B cell (primary cell): ENCODE measurements around the gene TNNT3. TPM values are rescaled to one million over a fixed set of nuclear protein-coding genes. Genes with fewer than 3 reads are reported as not detected.

ENCODE experiments used
- ATAC-seq: fragments of 200-7000 bp; cut with Tn5 transposase; one replicate; pipeline ENCODE4 v1.10.0; 2021; ENCODE audit warnings: low read depth, mild to moderate bottlenecking, moderate number of reproducible peaks, moderate library complexity
- CTCF ChIA-PET: fragments of 350-600 bp; sonication (Branson Sonifier 250); formaldehyde crosslinking; loops from one replicate; lab custom pipeline; 2021; ENCODE audit warnings: antibody characterized with exemption, inconsistent platforms; lab: Charles Lee
- POLR2A ChIA-PET: fragments of 350-600 bp; sonication (Branson Sonifier 250); formaldehyde crosslinking; loops from one replicate; lab custom pipeline; 2021; ENCODE audit warnings: antibody characterized with exemption; lab: Charles Lee
- DNase-seq: peaks from one replicate; pipeline ENCODE4 v3.0.0; 2013
- H2AFZ ChIP-seq: 2 replicates; pipeline ENCODE4 v1.6.1; 2012; ENCODE audit warnings: mild to moderate bottlenecking, low read depth, low read length; ENCODE audit not compliant: insufficient read depth, poor library complexity, severe bottlenecking
- H3K27ac ChIP-seq, 2 donors: 1 replicate in 1 of 2; 2 replicates in 1 of 2; pipeline ENCODE4 v1.5.1; 2012 to 2013; ENCODE audit warnings: low read length in 2 of 2, mild to moderate bottlenecking in 2 of 2, moderate library complexity in 1 of 2
- H3K27me3 ChIP-seq, 4 experiments: fragments of 200-600 bp in 1 of 4; sonication (generic) in 1 of 4; replicated peaks in 1 of 4; 1 replicate in 2 of 4; 2 replicates in 2 of 4; pipeline versions ENCODE4 v1.6.1 to v1.7.0; 2013 to 2016; ENCODE audit warnings: low read length in 3 of 4, mild to moderate bottlenecking in 2 of 4, mixed read lengths in 1 of 4, moderate library complexity in 1 of 4; ENCODE audit not compliant: insufficient read depth in 4 of 4, control insufficient read depth in 3 of 4; ENCODE audit errors: control extremely low read depth in 1 of 4
- H3K36me3 ChIP-seq, 2 experiments: replicated peaks in 1 of 2; 1 replicate in 1 of 2; 2 replicates in 1 of 2; pipeline versions ENCODE4 v1.6.1 to v1.7.1; 2013; ENCODE audit warnings: low read length in 1 of 2; ENCODE audit not compliant: insufficient read depth in 2 of 2, control insufficient read depth in 1 of 2; ENCODE audit errors: control extremely low read depth in 1 of 2, extremely low read depth in 1 of 2
- H3K4me1 ChIP-seq, 2 donors: fragments of 200-600 bp in 1 of 2; sonication (generic) in 1 of 2; 1 replicate in 1 of 2; 2 replicates in 1 of 2; pipeline versions ENCODE4 v1.5.1 to v1.6.1; 2013 to 2017; ENCODE audit warnings: low read length in 2 of 2; ENCODE audit not compliant: control insufficient read depth in 2 of 2, insufficient read depth in 2 of 2
- H3K4me2 ChIP-seq: replicated peaks from 2 replicates; pipeline ENCODE3; 2012; ENCODE audit warnings: mild to moderate bottlenecking, low read depth, low read length; ENCODE audit not compliant: poor library complexity, severe bottlenecking
- H3K4me3 ChIP-seq, 5 experiments: fragments of 200-600 bp in 1 of 5; sonication (generic) in 1 of 5; 1 replicate in 3 of 5; 2 replicates in 2 of 5; pipeline versions ENCODE4 v1.5.1 to v1.7.0; 2011 to 2016; ENCODE audit warnings: low read length in 4 of 5, mild to moderate bottlenecking in 4 of 5, low read depth in 2 of 5, control low read depth in 1 of 5, moderate library complexity in 1 of 5; ENCODE audit not compliant: insufficient read depth in 1 of 5; ENCODE audit errors: control extremely low read depth in 1 of 5, extremely low read depth in 1 of 5
- H3K79me2 ChIP-seq: fragments of 200-600 bp; sonication (generic); one replicate; pipeline ENCODE4 v1.6.0; 2016; ENCODE audit warnings: low read length; ENCODE audit not compliant: control insufficient read depth, insufficient read depth
- H3K9ac ChIP-seq: fragments of 200-600 bp; sonication (generic); 2 replicates; pipeline ENCODE4 v1.6.1; 2017; ENCODE audit warnings: mild to moderate bottlenecking, low read length, moderate library complexity
- H3K9me3 ChIP-seq, 3 donors: one replicate each; pipeline versions ENCODE4 v1.6.1 to v1.7.1; 2013; ENCODE audit warnings: low read length in 2 of 3; ENCODE audit not compliant: control insufficient read depth in 2 of 3, insufficient read depth in 1 of 3; ENCODE audit errors: control extremely low read depth in 1 of 3
- H4K20me1 ChIP-seq: 2 replicates; pipeline ENCODE4 v1.6.0; 2012; ENCODE audit warnings: mild to moderate bottlenecking, low read length; ENCODE audit not compliant: insufficient read depth, control insufficient read depth, poor library complexity, severe bottlenecking
- H3K27ac Mint-ChIP-seq: one replicate; pipeline ENCODE4 v1.8.0; 2021; ENCODE audit warnings: mixed read lengths
- H3K27me3 Mint-ChIP-seq: one replicate; pipeline ENCODE4 v1.8.0; 2021; ENCODE audit warnings: mixed read lengths
- H3K4me1 Mint-ChIP-seq: one replicate; pipeline ENCODE4 v1.8.0; 2021; ENCODE audit warnings: mixed read lengths
- H3K4me3 Mint-ChIP-seq: one replicate; pipeline ENCODE4 v1.8.0; 2021; ENCODE audit warnings: mixed read lengths
- H3K9me3 Mint-ChIP-seq: one replicate; pipeline ENCODE4 v1.8.0; 2022; ENCODE audit warnings: mixed read lengths; ENCODE audit not compliant: insufficient read depth
- EZH2 ChIP-seq: IDR thresholded peaks from 2 replicates; pipeline ENCODE4 v1.6.1; 2012; ENCODE audit warnings: borderline replicate concordance, low read depth, mild to moderate bottlenecking, moderate library complexity, low read length; ENCODE audit not compliant: insufficient read depth, poor library complexity, severe bottlenecking
- whole genome bisulfite sequencing: methylation state at CpG from one replicate; pipeline ENCODE4 v1.1.5; 2013; ENCODE audit warnings: missing lambda C conversion rate; ENCODE audit not compliant: insufficient coverage; 5-methylcytosine and 5-hydroxymethylcytosine counted together
- intact Hi-C: fragments of 100-400 bp; cut with micrococcal nuclease; formaldehyde crosslinking; loops from one replicate; pipeline ENCODE4 v1.10.0; 2022
- polyA plus RNA-seq: library from polyadenylated mRNA; depleted of rRNA; stranded (reverse); fragments of >200 nt; gene quantifications from 2 replicates; pipeline ENCODE4 v1.2.3, GENCODE V29; 2012
- total RNA-seq, 2 donors: library from RNA; stranded (reverse); fragments of 120-200 nt in 1 of 2; gene quantifications; 1 replicate in 1 of 2; 2 replicates in 1 of 2; pipeline versions ENCODE4 v1.2.3 to v1.2.4, GENCODE V29; 2013 to 2022
- TF ChIP-seq, protein P1 (sequence below): fragments of 200-600 bp; IDR thresholded peaks from one replicate; pipeline ENCODE4 v1.8.0; 2022; ENCODE audit warnings: antibody characterized with exemption, mild to moderate bottlenecking

TNNT3 gene
- total and polyA plus RNA-seq, 2 donors (not counting 1 experiment from before 2014, with no cell fraction given): 2.5 to 10.0 TPM

DNA sequence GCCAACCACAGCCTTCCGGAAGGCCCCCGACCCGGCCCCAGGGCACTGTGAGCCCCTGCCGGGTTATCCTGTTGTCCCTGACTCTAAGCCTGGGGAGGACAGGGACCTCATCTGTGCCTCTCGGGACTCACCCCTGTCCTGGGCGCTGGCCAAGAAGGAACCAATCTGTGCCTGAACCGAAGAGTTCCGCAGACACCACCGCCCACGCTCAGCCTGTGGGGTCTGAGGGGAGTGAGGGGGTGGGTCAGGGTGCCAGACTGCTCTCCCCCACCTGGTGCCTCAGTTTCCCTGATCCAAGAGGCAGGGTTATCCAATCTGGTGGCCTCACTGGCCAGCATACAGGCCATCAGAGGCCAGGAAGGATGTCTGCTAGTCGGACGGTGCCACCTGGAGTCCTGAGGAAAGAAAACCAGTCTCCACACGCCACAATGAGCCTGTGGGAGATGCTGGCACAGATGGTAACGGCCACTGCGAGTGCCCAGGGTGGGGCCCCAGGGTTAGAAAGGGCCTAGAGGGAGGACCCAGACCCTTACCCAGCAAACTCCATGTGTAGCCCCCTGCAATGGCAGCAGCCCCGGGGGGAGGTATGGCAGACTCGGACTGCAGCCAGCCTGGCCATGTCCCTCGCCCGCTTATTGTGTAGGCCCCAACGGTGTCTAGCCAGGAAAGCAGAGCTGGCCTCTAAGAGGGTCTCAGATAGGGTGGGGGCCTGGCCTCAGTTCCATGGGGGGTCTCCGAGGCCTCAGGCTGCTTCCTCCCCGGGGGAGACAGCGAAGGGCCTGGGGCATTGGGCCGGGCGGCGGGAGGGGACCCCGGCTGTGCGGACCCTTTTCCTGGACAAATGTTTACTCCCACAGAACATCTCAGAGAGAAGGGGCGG is 827 bp upstream of the TNNT3 start:
- Mint-ChIP-seq H3K9me3 (no peaks in the 10 kb centered on the region), H3K4me1 (peaks cover 19% of the 10 kb centered on the region), H3K4me3 (no peak overlapping the region), H3K27ac (peak overlapping the region; percentile 68), H3K27me3 (peaks cover 26% of the 10 kb centered on the region)
- H3K4me1 ChIP-seq: peaks cover 0 to 5% of the 10 kb centered on the region in 2 donors
- 79% methylated on average over 24 of the region's 29 CpGs for WGBS
- ATAC-seq (no peak), DNase-seq (no peak)
- peaks cover 0 to 13% (median 6%) of the 10 kb centered on the region in 4 experiments for H3K27me3 ChIP-seq
- ChIA-PET POLR2A (interaction anchor here (0.6 to 1.4 kb wide), 2 partner anchors 27 to 54 kb away, joined by 3 to 5 read pairs; partner anchors contain the start of gene PRR33), CTCF (interaction anchor here (1.5 kb wide), 1 partner anchor 233 kb away, joined by 4 read pairs; no protein-coding TSS in a partner anchor)
- no peaks in the 10 kb centered on the region for H4K20me1 ChIP-seq
- intact Hi-C loops: loop anchor here (5.0 kb wide), 2 partner anchors 36 to 66 kb away; partner anchors contain the start of gene LSP1
- H3K4me2 ChIP-seq: no peak overlapping the region
- no peak overlapping the region for H2AFZ ChIP-seq
- H3K4me3 ChIP-seq: no peak overlapping the region
- no peaks in the 10 kb centered on the region for H3K9me3 ChIP-seq
- no peak overlapping the region for H3K27ac ChIP-seq
- H3K79me2 ChIP-seq: no peaks in the 10 kb centered on the region
- TF ChIP-seq, protein P1, sequence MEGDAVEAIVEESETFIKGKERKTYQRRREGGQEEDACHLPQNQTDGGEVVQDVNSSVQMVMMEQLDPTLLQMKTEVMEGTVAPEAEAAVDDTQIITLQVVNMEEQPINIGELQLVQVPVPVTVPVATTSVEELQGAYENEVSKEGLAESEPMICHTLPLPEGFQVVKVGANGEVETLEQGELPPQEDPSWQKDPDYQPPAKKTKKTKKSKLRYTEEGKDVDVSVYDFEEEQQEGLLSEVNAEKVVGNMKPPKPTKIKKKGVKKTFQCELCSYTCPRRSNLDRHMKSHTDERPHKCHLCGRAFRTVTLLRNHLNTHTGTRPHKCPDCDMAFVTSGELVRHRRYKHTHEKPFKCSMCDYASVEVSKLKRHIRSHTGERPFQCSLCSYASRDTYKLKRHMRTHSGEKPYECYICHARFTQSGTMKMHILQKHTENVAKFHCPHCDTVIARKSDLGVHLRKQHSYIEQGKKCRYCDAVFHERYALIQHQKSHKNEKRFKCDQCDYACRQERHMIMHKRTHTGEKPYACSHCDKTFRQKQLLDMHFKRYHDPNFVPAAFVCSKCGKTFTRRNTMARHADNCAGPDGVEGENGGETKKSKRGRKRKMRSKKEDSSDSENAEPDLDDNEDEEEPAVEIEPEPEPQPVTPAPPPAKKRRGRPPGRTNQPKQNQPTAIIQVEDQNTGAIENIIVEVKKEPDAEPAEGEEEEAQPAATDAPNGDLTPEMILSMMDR: no peak
- TF ChIP-seq EZH2: no peak
- no peaks in the 10 kb centered on the region for H3K36me3 ChIP-seq
- no peak overlapping the region for H3K9ac ChIP-seq
